ENCODE data around the gene BUD23.

Gene BUD23

DNA sequence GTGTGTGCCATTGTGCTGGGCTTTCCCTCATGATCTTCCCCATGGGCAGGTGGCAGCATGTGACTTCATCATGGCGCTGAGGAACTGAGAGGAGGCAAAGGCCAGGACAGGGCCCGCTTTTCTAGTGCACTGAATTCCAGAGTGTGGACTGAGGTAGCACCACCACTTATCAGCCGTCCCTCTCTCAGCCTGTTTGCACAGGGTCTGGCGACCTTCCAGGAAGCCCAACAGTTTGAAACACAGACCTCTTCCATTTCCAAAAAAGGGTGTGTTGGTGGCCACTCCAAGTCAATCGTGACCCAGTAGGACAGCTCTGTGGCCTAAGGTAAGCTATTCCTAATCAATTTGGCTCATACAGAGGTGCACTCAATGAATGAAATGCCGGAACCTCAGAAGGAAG lies 4.5 kb upstream of the BUD23 start:
- no peak for TF ChIP-seq CTCF (IDR thresholded peaks at IDR 0.05; ENCODE audit: control insufficient read depth, insufficient read depth, low read depth, low read length, missing control alignments)
- no peak for DNase-seq (ENCODE audit: low read depth)
- H3K4me3 ChIP-seq (ENCODE audit: control insufficient read depth, low read depth, low read length) = no peak overlapping the region

GRCh38 chr7:73679709-73680108 lies 3.7 kb upstream of the BUD23 start:
- no peak overlapping the region for H3K4me3 ChIP-seq (ENCODE audit: control insufficient read depth, low read depth, low read length)
- TF ChIP-seq CTCF (IDR thresholded peaks at IDR 0.05; ENCODE audit: control insufficient read depth, insufficient read depth, low read depth, low read length, missing control alignments) = no peak
- no peak for DNase-seq (ENCODE audit: low read depth)

DNA sequence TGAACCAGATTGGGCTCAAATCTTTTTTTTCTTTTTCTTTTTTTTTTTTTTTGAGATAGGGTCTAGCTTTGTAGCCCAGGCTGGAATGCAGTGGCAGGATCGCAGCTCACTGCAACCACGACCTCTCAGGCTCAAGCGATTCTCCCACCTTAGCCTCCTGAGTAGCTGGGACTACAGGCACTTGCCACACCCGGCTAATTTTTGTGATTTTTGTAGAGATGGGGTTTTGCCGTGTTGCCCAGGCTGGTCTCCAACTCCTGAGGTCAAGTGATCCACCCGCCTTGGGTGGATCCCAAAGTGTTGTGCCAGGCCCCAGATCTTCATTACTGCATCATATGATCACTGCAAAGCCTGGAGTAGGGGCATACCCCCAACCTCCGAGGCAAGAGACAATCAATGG lies 2.9 kb upstream of the BUD23 start:
- no peak for TF ChIP-seq CTCF (IDR thresholded peaks at IDR 0.05; ENCODE audit: control insufficient read depth, insufficient read depth, low read depth, low read length, missing control alignments)
- H3K4me3 ChIP-seq (ENCODE audit: control insufficient read depth, low read depth, low read length) = no peak overlapping the region
- no peak for DNase-seq (ENCODE audit: low read depth)

DNA sequence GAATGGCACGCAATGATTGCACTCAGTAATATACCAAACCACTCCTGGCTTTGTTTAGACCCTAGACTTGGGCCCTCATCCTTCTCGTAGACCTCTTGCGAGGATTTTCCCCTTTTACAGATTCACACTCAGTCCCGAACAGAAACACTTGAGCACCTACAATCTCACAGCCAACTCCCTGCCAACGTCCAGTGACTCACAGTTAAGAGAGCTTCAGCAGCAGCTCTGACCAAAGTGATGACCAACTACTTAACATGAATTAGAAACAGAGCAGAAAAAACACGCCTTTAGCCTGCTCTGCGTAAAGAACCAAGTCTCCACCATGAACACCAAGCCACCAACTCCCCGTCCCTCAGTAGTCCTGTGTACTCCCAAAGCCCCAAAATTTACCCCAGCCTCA lies 2.4 kb upstream of the BUD23 start:
- TF ChIP-seq CTCF (IDR thresholded peaks at IDR 0.05; ENCODE audit: control insufficient read depth, insufficient read depth, low read depth, low read length, missing control alignments) = no peak

DNA sequence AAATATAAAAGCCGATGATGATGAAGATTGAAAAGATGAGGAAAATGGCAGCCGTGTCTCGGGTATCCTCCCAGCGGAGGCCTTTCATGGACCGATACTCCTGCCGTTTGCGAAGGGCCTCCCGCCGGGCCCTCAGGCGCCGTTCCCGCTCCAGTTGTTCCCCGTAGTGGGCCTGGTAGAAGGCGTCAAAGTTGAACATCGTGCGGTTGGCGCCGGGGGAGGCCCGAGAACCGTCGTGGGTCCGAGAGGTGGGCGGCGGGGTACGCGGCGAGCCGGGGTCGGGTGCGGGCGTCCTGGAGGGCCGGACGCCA lies 697 bp upstream of the BUD23 start:
- peak overlapping the region; percentile 73 for H3K4me3 ChIP-seq (ENCODE audit: control insufficient read depth, low read depth, low read length)
- no peak for TF ChIP-seq CTCF (IDR thresholded peaks at IDR 0.05; ENCODE audit: control insufficient read depth, insufficient read depth, low read depth, low read length, missing control alignments)
- no peak for DNase-seq (ENCODE audit: low read depth)

More for the DNA sequence above, 2.4 kb upstream of the BUD23 start:
- no peak overlapping the region; the same call in 1 of the 2 replicates for H3K4me3 ChIP-seq (ENCODE audit: control insufficient read depth, low read depth, low read length)
- DNase-seq (ENCODE audit: low read depth) = no peak

DNA sequence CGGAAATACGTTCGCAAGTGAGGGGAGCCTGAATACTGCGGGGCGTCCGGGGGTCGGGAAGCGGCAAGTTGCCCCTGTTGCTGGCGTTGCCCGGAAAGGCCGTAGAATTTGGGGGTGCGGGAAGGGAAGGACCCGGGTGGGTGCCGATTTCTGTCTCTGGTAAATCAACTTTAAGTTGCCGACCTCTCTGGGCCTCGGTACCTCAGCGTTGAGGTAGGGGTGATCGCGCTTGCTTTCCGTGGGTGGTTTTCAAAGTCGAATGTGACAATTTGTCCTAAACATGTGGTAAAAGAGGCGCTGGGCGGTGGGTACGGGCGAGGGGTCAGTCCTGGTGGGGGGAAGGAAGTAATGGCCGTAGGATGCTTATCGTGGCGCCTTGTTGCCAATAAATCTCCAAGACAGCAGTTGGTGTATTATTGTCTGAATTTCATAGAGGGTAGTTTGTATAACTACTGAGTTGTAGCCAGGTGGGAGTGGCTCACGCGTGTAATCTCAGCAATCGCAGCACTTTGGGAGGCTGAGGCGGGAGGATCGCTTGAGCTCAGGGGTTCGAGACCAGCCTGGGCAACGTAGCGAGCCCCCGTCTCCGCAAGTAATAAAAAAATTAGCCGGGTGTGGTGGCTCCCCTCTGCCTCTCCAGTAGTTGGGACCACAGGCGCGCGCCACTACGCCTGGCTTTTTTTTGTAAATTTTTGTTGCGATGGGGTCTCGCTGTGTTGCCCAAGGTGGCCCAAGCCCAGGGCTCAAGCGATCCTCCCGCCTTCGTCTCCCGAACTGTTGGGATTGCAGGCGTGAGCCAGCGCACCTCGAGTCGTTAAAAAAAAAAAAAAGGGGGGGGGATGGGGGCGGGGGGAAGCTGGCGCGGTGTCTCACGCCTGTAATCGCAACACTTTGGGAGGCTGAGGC lies 644 bp downstream of the BUD23 start:
- peak overlapping the region; percentile 73 for H3K4me3 ChIP-seq (ENCODE audit: control insufficient read depth, low read depth, low read length)
- no peak for DNase-seq (ENCODE audit: low read depth)

More for the DNA sequence above, 644 bp downstream of the BUD23 start:
- TF ChIP-seq CTCF (IDR thresholded peaks at IDR 0.05; ENCODE audit: control insufficient read depth, insufficient read depth, low read depth, low read length, missing control alignments) = no peak
